OCI-LY7 (cell line): Measurements from ENCODE around the gene FGF21. TPM values are rescaled to one million over a fixed set of nuclear protein-coding genes. Genes with fewer than 3 reads are reported as not detected.

Experiments used
- BruUV-seq: library from RNA; stranded (reverse); fragments of 400-500 nt; replicated peaks from 2 replicates; lab custom pipeline; 2021; lab: Mats Ljungman, UMichigan
- CTCF ChIA-PET: fragments of 300-600 bp; sonication (Branson Sonifier 250); formaldehyde crosslinking; loops from one replicate; lab custom pipeline; 2022; ENCODE audit warnings: antibody characterized with exemption; ENCODE audit not compliant: unreplicated experiment; lab: Charles Lee
- POLR2A ChIA-PET: fragments of 300-600 bp; sonication (Branson Sonifier 250); formaldehyde crosslinking; loops from one replicate; lab custom pipeline; 2022; ENCODE audit warnings: antibody characterized with exemption; lab: Charles Lee
- DNase-seq: peaks from one replicate; pipeline ENCODE4 v3.0.0-alpha.2; 2015; ENCODE audit warnings: low spot score
- H2AFZ ChIP-seq: fragments of 200-600 bp; sonication (generic), shearing (Covaris generic); 2 replicates; pipeline ENCODE4 v1.6.1; 2014; ENCODE audit warnings: mild to moderate bottlenecking, antibody characterized with exemption, low read length, moderate library complexity
- H3K27ac ChIP-seq: fragments of 200-600 bp; sonication (generic); 2 replicates; pipeline ENCODE4 v1.5.1; 2014; ENCODE audit warnings: mixed run types, low read depth, mild to moderate bottlenecking, moderate library complexity, low read length, inconsistent platforms; ENCODE audit not compliant: poor library complexity, severe bottlenecking
- H3K36me3 ChIP-seq: fragments of 200-600 bp; sonication (generic); 2 replicates; pipeline ENCODE4 v1.6.1; 2014; ENCODE audit warnings: mild to moderate bottlenecking, antibody characterized with exemption, low read length, moderate library complexity, mixed read lengths; ENCODE audit not compliant: insufficient read depth
- H3K4me1 ChIP-seq: fragments of 200-600 bp; sonication (generic); 2 replicates; pipeline ENCODE4 v1.5.1; 2014; ENCODE audit warnings: mild to moderate bottlenecking, low read length; ENCODE audit not compliant: insufficient read depth, poor library complexity, severe bottlenecking
- H3K4me2 ChIP-seq: fragments of 200-600 bp; sonication (generic); 2 replicates; pipeline ENCODE4 v1.6.1; 2014; ENCODE audit warnings: mild to moderate bottlenecking, low read length
- H3K4me3 ChIP-seq: fragments of 200-600 bp; sonication (generic); 2 replicates; pipeline ENCODE4 v1.5.1; 2014; ENCODE audit warnings: mild to moderate bottlenecking, low read depth, low read length; ENCODE audit not compliant: poor library complexity, severe bottlenecking
- H3K79me2 ChIP-seq: fragments of 200-600 bp; sonication (generic); 2 replicates; pipeline ENCODE4 v1.6.1; 2016; ENCODE audit warnings: low read depth, mild to moderate bottlenecking, low read length, moderate library complexity, mixed read lengths; ENCODE audit not compliant: insufficient read depth
- H3K9me2 ChIP-seq: fragments of 200-600 bp; sonication (generic); 2 replicates; pipeline ENCODE4 v1.6.1; 2016; ENCODE audit warnings: mild to moderate bottlenecking, low read length, mixed read lengths; ENCODE audit not compliant: insufficient read depth
- H3K9me3 ChIP-seq: fragments of 200-600 bp; sonication (generic); 2 replicates; pipeline ENCODE4 v1.6.1; 2014; ENCODE audit warnings: mild to moderate bottlenecking, mixed run types, low read length, mixed read lengths
- H4K20me1 ChIP-seq: fragments of 200-600 bp; sonication (generic); 2 replicates; pipeline ENCODE4 v1.6.1; 2014; ENCODE audit warnings: mild to moderate bottlenecking, antibody characterized with exemption, low read length, moderate library complexity, mixed read lengths; ENCODE audit not compliant: insufficient read depth
- CTCF ChIP-seq: fragments of 200-600 bp; sonication (generic); conservative IDR thresholded peaks from 2 replicates; pipeline ENCODE4 v1.5.1; 2014; ENCODE audit warnings: mild to moderate bottlenecking, antibody characterized with exemption, low read length, moderate library complexity, mixed read lengths
- EZH2phosphoT487 ChIP-seq: fragments of 200-600 bp; sonication (generic); IDR thresholded peaks from 2 replicates; pipeline ENCODE4 v1.6.1; 2018; ENCODE audit warnings: low read depth, borderline replicate concordance, mild to moderate bottlenecking, mixed run types, antibody characterized with exemption, low read length, moderate library complexity, mixed read lengths
- intact Hi-C: fragments of 100-400 bp; cut with micrococcal nuclease; formaldehyde crosslinking; loops from one replicate; pipeline ENCODE4 v1.10.0; 2022; ENCODE audit not compliant: unreplicated experiment
- total RNA-seq, 2 experiments: library from RNA; depleted of rRNA in 1 of 2; stranded (reverse); fragments of >200 nt in 1 of 2; shearing (Covaris generic) in 1 of 2; gene quantifications; 2 replicates each; pipeline ENCODE4 v1.2.3, GENCODE V29; 2014 to 2022

The FGF21 gene
- total RNA-seq, 2 experiments from 2014 or later = not detected

- H3K79me2 ChIP-seq = no peaks in the 10 kb centered on the region
- H4K20me1 ChIP-seq = no peaks in the 10 kb centered on the region
- no peaks in the 10 kb centered on the region; the same call in 1 of the 2 replicates for H3K9me3 ChIP-seq
- ChIA-PET CTCF (no interaction called here), POLR2A (interaction anchor here (1.3 to 1.5 kb wide), 2 partner anchors 9 to 11 kb away, joined by 5 to 6 read pairs; no protein-coding TSS in a partner anchor)
- peak; percentile 85 for DNase-seq
- H3K36me3 ChIP-seq = no peaks in the 10 kb centered on the region
- H3K4me2 ChIP-seq = peak overlapping the region; percentile 39
- H3K27ac ChIP-seq = peak overlapping the region; percentile 58
- TF ChIP-seq EZH2phosphoT487 = no peak
- no peak for TF ChIP-seq CTCF
- H3K4me3 ChIP-seq = peak overlapping the region; percentile 1
- intact Hi-C loops = no loop called here
- no peaks in the 10 kb centered on the region for H3K9me2 ChIP-seq
- H3K4me1 ChIP-seq = peaks cover 26% of the 10 kb centered on the region
- peak overlapping the region; percentile 89 for H2AFZ ChIP-seq
- no TSS peak for BruUV-seq
Observed at GRCh38 chr19:48724796-48725753, 30.2 kb upstream of the FGF21 start.

- peak; percentile 83 for DNase-seq
- peak overlapping the region; percentile 22 for H3K27ac ChIP-seq
Observed at GRCh38 chr19:48726556-48726955, 28.8 kb upstream of the FGF21 start.

More at GRCh38 chr19:48726556-48726955, 28.8 kb upstream of the FGF21 start:
- TF ChIP-seq EZH2phosphoT487 (no peak), CTCF (no peak)
- H3K79me2 ChIP-seq = no peaks in the 10 kb centered on the region
- H4K20me1 ChIP-seq = no peaks in the 10 kb centered on the region
- peaks cover 22% of the 10 kb centered on the region for H3K4me1 ChIP-seq
- peak overlapping the region; percentile 92 for H2AFZ ChIP-seq
- H3K9me2 ChIP-seq = no peaks in the 10 kb centered on the region
- BruUV-seq = no TSS peak
- no peaks in the 10 kb centered on the region; the same call in 1 of the 2 replicates for H3K9me3 ChIP-seq
- CTCF ChIA-PET = no interaction called here
- H3K36me3 ChIP-seq = no peaks in the 10 kb centered on the region
- H3K4me2 ChIP-seq = peak overlapping the region; percentile 29
- H3K4me3 ChIP-seq = peak overlapping the region; percentile 28
- POLR2A ChIA-PET = interaction anchor here (1.0 to 1.3 kb wide), 2 partner anchors 10 to 16 kb away, joined by 3 to 6 read pairs; no protein-coding TSS in a partner anchor
- intact Hi-C loops = no loop called here
